ENCODE results near the gene PRDM7. TPM values are rescaled to one million over a fixed set of nuclear protein-coding genes. Genes with fewer than 3 reads are reported as not detected.
"Not testable (repeated sequence)": the region's sequence is repeated elsewhere in the genome, so short reads cannot be mapped to it uniquely, and the experiment has no call there.

Gene PRDM7
- total RNA-seq, 1 experiment from 2014 or later = not detected

DNA sequence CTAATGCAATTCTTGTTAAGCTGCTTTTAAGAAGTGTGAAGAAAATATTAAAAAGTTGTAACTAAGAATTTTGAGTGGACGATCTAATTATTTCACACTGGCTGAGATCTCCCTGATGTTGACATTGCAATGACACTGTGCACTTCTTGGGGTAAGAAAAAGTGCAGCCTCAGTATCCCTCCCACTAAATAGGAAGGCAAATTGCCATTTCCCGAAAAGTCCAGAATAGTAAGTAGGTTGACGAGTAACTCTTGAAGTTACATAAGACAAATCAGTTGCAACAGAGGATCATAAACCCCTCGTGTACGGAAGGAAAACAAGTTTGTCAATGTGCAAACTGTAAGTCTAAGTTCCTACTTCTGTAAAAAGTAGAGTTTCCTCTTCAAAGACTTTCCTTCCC is 21.8 kb upstream of the PRDM7 start:
- H2BK12ac ChIP-seq (ENCODE audit: insufficient read length, low read depth, low read length); H3K14ac ChIP-seq (ENCODE audit: insufficient read depth, low read length); H3K18ac ChIP-seq (ENCODE audit: insufficient read length, low read depth, low read length); H3T11ph ChIP-seq (ENCODE audit: low read length); H2BK120ac ChIP-seq (ENCODE audit: low read depth, low read length, poor library complexity, severe bottlenecking); H3K36me3 Mint-ChIP-seq (ENCODE audit: insufficient read depth in 1 of 3, low read depth in 3 of 3); H2BK20ac ChIP-seq (ENCODE audit: low read depth, low read length, poor library complexity, severe bottlenecking); H3K23me2 ChIP-seq (ENCODE audit: insufficient read length, low read depth, low read length, poor library complexity, severe bottlenecking); H3K27ac ChIP-seq (ENCODE audit: insufficient read length, low read depth, low read length); H3K27ac Mint-ChIP-seq; H4K91ac ChIP-seq (ENCODE audit: insufficient read length, low read depth, low read length); H3K4me1 ChIP-seq (ENCODE audit: insufficient read depth, low read length); DNase-seq; H3K9me3 ChIP-seq (ENCODE audit: control insufficient read depth, low read depth, low read length); H4K20me1 ChIP-seq (ENCODE audit: control insufficient read depth, insufficient read depth, insufficient read length); H3K9me3 Mint-ChIP-seq; H4K8ac ChIP-seq (replicated peaks; ENCODE audit: insufficient read length, low read depth, low read length); H2BK5ac ChIP-seq (ENCODE audit: insufficient read length, low read length); H2BK15ac ChIP-seq (ENCODE audit: low read depth, low read length); H3K79me2 ChIP-seq (ENCODE audit: insufficient read depth, low read length); H2AFZ ChIP-seq (ENCODE audit: low read length); H3K23ac ChIP-seq (ENCODE audit: insufficient read length, low read depth, low read length); H3K9ac ChIP-seq (ENCODE audit: extremely low read depth, insufficient read length, low read length); H2AK5ac ChIP-seq (ENCODE audit: insufficient read length, low read length); H4K5ac ChIP-seq (ENCODE audit: insufficient read length, low read depth, low read length); H3K27me3 Mint-ChIP-seq (ENCODE audit: low read depth); H3K4me2 ChIP-seq (ENCODE audit: insufficient read depth, insufficient read length, low read length); H3K56ac ChIP-seq (ENCODE audit: insufficient read length, low read depth, low read length); H3K4me3 Mint-ChIP-seq; H3K27me3 ChIP-seq (ENCODE audit: insufficient read depth, low read length); H3K4ac ChIP-seq (ENCODE audit: low read depth, low read length); H3K79me1 ChIP-seq (ENCODE audit: insufficient read depth, low read depth, low read length, poor library complexity, severe bottlenecking): not testable (repeated sequence)
- no CpG with 5 or more reads among the region's 5 CpGs for WGBS (ENCODE audit: extremely low coverage, insufficient read length, low lambda C conversion rate)
- peaks cover 5 to 16% of the 10 kb centered on the region in 2 experiments; a peak in 3 of 4 replicates for H3K4me1 Mint-ChIP-seq

All from H9 (cell line).